GM18508 (cell line): Measurements from ENCODE around the gene RCOR2.
"Not testable (repeated sequence)": the region's sequence is repeated elsewhere in the genome, so short reads cannot be mapped to it uniquely, and the experiment has no call there.

Experiments
- ATAC-seq: cut with Tn5 transposase; IDR thresholded peaks from one replicate; pipeline ENCODE4 v1.9.1; 2021; ENCODE audit warnings: moderate number of reproducible peaks; ENCODE audit not compliant: insufficient read depth, unreplicated experiment

The RCOR2 gene

GRCh38 chr11:63882555-63883242 is 34.3 kb downstream of the RCOR2 start:
- no peak for ATAC-seq

GRCh38 chr11:63880403-63880790 is 36.6 kb downstream of the RCOR2 start:
- no peak for ATAC-seq

GRCh38 chr11:63879598-63880402 is 37.2 kb downstream of the RCOR2 start:
- no peak for ATAC-seq

GRCh38 chr11:63877658-63878241 is 39.2 kb downstream of the RCOR2 start:
- no peak for ATAC-seq

- no peak for ATAC-seq
Observed at GRCh38 chr11:63876616-63877015, 40.3 kb downstream of the RCOR2 start.

GRCh38 chr11:63875506-63876065 is 41.4 kb downstream of the RCOR2 start:
- no peak for ATAC-seq

GRCh38 chr11:63874511-63874910 is 42.5 kb downstream of the RCOR2 start:
- no peak for ATAC-seq

- ATAC-seq = no peak
Observed at GRCh38 chr11:63873311-63873710, 43.7 kb downstream of the RCOR2 start.

GRCh38 chr11:63872800-63873197 is 44.2 kb downstream of the RCOR2 start:
- ATAC-seq = no peak

- peak; percentile 86 for ATAC-seq
Observed at GRCh38 chr11:63871962-63872799, 44.8 kb downstream of the RCOR2 start.

- no peak for ATAC-seq
Observed at GRCh38 chr11:63870351-63871140, 46.4 kb downstream of the RCOR2 start.

- no peak for ATAC-seq
Observed at GRCh38 chr11:63869683-63870082, 47.3 kb downstream of the RCOR2 start.

GRCh38 chr11:63869171-63869591 is 47.8 kb downstream of the RCOR2 start:
- no peak for ATAC-seq

- ATAC-seq = no peak
Observed at GRCh38 chr11:63868399-63869064, 48.4 kb downstream of the RCOR2 start.

GRCh38 chr11:63867511-63867910 is 49.5 kb downstream of the RCOR2 start:
- no peak for ATAC-seq

GRCh38 chr11:63866211-63866610 is 50.8 kb downstream of the RCOR2 start:
- no peak for ATAC-seq

GRCh38 chr11:63863620-63864019 is 53.3 kb downstream of the RCOR2 start:
- ATAC-seq = not testable (repeated sequence)

GRCh38 chr11:63862923-63863322 is 54.0 kb downstream of the RCOR2 start:
- no peak for ATAC-seq
